HG03521 (cell line): ENCODE results near the gene MACROD2.

Experiments used
- ATAC-seq: cut with Tn5 transposase; IDR thresholded peaks from one replicate; pipeline ENCODE4 v1.9.1; 2021; ENCODE audit warnings: mild to moderate bottlenecking, moderate library complexity; ENCODE audit not compliant: unreplicated experiment

The MACROD2 gene

GRCh38 chr20:15061061-15061430 lies 1065.7 kb downstream of the MACROD2 start:
- ATAC-seq: no peak

DNA sequence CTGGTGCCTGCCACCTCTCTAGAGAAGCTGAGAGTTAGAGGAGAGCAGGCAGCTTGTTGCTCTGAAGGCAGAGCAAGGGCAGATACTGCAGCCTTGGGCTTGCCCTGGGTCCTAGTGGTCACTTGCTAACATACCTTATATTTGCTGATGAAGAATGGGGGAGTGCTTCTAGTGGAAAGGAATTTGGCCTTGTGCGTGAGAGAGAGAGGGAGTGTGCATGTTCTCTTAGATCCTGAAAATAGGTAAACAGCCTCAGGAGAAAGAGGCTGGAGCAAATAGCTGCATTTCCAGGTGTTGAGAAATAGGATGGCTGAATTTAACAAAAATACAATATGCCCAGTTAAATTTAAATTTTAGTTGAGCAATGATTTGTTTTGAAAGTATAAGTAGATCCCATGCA lies 1066.6 kb downstream of the MACROD2 start:
- no peak for ATAC-seq

DNA sequence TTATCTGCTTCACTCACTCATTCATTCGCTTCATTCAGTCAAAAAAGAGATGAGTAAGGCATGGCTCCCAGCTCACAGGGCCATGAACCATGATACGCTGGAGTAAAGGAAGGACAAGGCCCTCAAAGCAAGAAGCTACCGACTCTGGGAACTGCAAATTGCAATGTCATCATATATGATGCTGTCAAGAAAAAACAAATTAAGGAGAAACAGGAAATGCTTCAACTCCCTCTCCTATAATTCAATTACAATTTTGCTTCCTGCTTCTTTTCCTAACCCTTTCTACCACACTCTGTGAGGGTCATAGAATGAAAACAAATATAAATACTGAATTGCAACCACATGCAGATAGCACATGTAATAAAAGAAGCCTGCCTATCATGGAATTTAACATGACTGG lies 1067.8 kb downstream of the MACROD2 start:
- ATAC-seq: no peak

DNA sequence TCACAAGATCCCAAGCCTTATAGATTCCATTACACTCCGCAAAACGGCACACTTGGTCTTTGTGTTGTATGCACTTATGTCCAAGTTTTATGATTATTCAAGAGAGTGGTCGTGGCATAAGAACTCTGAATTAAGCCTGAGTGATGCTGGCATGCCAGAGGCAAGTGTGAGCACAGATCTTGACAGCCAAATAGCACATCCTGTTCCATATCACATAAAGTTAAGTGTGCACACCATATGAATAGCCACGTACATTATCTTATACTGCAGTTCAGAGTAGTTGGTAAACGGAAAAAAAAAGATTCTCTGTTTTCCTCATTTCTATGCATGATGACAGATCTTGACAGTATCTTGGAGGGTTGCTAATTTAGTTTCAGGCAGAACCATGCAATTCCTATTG lies 1069.4 kb downstream of the MACROD2 start:
- ATAC-seq: no peak

DNA sequence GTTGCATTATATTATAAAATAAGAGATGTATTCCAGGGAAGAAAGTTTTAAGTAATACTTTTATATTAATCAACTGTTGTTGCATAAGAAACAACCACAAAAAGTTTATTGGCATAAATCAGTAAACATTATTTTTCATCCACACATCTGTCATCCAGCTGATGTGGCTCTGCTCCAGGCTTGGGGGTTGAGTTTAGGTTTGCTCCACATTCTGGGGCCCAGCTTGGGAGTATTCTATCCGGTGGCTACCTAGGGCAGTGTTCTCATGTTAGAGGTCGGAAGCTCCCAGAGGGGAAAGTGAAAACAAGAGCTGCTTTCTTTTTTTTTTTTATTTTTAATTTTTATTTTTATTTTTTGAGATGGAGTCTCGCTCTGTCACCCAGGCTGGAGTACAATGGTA lies 1070.5 kb downstream of the MACROD2 start:
- ATAC-seq: no peak

- ATAC-seq: no peak
Measured at GRCh38 chr20:15068486-15068885, 1073.2 kb downstream of the MACROD2 start.

DNA sequence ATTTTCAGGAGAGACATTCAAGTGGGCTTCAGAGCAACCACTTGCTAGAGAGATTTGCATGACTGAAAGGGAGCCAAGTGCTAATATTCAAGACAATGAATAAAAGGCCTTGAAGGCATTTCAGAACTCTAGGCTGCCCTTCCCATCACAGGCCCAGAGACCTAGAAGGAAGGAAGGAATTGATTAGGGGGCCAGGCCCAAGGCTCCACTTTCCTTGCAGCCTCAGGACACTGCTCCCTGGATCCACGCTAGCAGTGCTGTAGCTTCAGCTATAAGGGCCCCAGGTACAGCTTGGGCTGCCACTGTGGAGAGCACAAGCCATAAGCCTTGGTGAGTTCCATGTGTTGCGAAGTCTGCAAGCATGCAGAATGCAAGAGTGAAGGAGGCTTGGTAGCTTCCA lies 1074.0 kb downstream of the MACROD2 start:
- no peak for ATAC-seq

- no peak for ATAC-seq
Measured at GRCh38 chr20:15071085-15071808, 1075.9 kb downstream of the MACROD2 start.

DNA sequence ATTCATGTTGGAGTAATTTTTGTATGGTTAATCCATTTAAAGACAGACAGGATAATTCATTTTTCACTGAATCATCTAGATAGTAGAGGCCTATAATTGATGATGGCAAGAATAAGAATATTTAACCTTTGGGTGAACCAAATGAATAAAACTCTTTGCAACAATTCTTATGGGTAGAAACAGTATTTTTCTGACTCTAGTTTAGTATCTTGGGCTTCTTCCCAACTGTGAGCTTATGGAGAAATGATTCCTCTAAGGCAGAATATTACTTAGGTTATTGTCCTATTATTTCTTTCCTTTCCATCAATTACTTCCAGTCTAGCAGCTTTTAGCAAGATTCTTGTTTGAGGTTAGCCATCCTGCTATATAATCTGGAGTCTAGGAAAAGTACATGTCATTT lies 1077.0 kb downstream of the MACROD2 start:
- ATAC-seq: no peak

GRCh38 chr20:15075586-15075985 lies 1080.3 kb downstream of the MACROD2 start:
- ATAC-seq: no peak

DNA sequence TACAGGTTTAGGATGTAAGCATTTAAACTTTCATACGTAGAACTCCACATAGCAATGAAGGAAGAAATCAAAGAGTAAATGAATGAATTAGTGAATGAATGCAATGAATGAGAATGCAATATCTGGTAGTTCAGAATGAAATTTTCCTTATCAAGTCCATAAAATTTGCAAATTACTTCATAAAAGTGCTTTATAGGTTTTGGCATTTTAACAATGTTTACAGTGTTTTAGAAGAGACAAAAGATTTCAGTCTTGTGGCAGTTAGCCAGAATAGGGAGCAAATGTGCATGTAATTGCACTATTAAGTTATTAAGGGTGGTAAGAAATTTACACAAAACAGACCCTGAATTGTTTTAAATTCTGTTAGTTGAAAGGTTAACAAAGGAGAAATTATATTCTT lies 1081.5 kb downstream of the MACROD2 start:
- ATAC-seq: no peak

- ATAC-seq: no peak
Measured at GRCh38 chr20:15077733-15078250, 1082.5 kb downstream of the MACROD2 start.

DNA sequence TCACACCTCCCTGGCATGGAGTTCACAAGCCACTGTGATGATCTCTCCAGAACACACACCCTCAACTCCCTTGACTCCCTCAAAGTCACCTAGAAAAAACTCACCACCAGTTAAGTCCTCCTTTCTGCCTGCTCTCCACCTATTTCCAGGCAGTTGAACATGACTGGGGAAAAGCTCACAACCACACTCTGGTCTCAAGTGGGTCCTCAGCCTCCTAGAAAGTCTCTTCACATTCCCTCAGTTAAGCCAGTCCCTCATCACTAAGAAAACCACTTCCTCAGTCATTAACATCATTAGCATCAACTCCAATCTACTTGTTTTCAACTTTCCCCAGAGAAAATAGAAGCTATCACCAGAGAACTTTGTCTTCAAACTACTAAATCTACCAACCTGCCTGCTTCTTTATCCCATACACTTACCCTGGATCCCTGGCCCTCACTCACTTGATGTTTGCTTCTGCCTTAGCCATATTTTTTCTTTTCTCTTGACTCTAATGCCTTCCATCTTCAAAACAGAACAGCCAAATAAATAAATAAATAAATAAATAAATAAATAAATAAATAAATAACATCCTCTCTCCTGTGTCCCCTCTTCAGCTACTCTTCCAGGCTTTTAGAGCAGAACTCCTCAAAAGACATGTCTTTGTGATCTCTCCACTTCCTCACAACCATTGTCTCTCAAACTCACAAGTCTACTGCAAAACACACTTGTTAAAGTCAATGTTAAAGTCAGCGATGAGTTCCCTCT lies 1084.5 kb downstream of the MACROD2 start:
- no peak for ATAC-seq

DNA sequence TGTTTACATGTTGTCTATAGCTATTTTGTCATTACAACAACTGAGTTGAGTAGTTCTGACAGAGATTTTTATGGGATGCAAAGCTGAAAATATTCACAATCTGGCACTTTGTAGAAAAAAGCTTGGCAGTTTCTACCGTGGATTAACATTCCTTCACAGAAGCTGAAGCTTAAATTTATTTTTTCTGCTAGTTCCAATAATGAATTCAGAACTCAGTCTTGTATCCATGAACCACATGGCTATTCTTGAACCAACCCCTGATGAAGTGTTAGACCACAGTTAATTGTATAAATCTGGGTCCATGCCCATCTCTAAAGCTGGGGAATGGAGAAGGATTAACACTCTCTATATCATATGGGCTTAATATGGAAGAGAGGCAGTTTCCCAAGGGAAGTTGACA lies 1085.9 kb downstream of the MACROD2 start:
- no peak for ATAC-seq

DNA sequence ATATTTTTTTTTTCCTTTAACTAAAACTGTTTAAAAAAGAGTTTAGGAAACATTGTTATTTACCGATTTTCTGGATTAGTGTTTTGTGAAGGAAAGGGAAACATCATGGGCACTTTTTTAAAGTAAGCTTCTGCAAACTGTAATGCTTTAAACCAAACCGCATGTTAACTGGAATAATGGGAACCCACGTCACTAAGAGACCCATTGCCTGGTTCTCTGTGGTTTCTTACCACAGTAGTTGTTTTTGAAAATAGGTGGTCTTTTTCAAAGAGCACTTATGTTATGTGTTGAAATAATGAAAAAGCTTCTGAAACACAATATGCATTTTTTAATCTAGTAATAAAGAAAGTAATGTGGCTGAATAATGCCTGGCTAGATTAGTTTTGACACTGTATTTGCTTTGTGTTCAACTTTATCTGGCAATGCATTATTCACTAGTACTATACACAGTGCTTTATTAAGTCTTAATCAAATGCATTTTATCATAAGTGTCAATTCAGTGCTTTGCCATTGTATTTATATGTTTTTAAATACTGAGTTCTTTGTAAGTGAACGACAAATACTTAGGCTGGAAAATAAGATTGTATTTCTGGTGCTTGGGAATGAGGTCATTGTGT lies 1096.2 kb downstream of the MACROD2 start:
- no peak for ATAC-seq

GRCh38 chr20:15098351-15098750 lies 1103.0 kb downstream of the MACROD2 start:
- ATAC-seq: no peak

DNA sequence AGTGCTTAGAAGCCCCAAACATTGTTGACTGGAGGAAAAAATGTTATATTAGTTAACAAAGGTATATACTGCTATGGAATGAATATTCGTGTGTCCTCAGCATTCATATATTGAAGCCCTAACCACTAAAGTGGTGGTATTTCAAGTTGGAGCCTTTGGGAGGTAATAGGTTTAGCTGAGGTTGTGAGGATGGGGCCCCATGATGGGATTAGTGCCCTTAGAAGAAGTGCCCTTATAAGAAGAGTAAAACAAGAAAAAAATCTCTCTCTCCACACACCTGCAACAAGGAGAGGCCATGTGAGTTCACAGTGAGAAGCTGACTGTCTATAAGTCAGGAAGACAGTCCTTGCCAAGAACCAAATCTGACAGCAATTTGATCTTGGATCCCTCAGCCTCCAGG lies 1103.8 kb downstream of the MACROD2 start:
- ATAC-seq: no peak

GRCh38 chr20:15100506-15101160 lies 1105.3 kb downstream of the MACROD2 start:
- ATAC-seq: no peak

- ATAC-seq: no peak
Measured at GRCh38 chr20:15107931-15108330, 1112.6 kb downstream of the MACROD2 start.

DNA sequence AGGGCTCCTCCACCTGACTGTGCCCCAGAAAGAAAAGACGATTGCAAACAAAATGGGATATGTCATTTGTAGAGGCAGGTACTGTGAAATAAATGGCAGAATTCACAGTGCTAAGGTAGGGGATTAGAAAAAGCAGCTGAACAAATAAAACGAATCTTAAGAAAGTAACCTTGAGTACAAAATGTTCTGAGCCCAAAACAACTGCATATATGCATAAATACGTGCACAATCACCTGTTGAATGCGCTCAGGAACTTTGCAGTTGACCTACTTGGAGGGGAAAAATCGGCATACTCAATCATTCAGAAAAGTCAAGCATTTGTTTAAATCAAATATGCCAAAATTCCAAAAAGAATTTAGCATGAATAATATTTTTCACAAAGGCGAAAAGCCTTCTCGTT lies 1114.2 kb downstream of the MACROD2 start:
- ATAC-seq: no peak

GRCh38 chr20:15111654-15112053 lies 1116.3 kb downstream of the MACROD2 start:
- ATAC-seq: no peak
